Astrocyte of the cerebellum (primary cell): ENCODE data around the gene SERPINA3.

Experiments
- DNase-seq: peaks from one replicate; pipeline ENCODE4 v3.0.0-alpha.2; 2011; ENCODE audit warnings: low read depth
- H3K4me3 ChIP-seq: 2 replicates; pipeline ENCODE4 v1.5.1; 2011; ENCODE audit warnings: mild to moderate bottlenecking, low read depth, low read length, moderate library complexity
- in situ Hi-C: cut with HindIII; loops from 2 replicates; pipeline ENCODE4 v1.10.0; 2017; ENCODE audit warnings: low sequenced_read_pairs
- TF ChIP-seq, protein P1 (sequence below): IDR thresholded peaks from 2 replicates; pipeline ENCODE4 v1.5.1; 2012; ENCODE audit warnings: low read length, low read depth, moderate library complexity, mild to moderate bottlenecking; ENCODE audit errors: missing control alignments

SERPINA3 gene

DNA sequence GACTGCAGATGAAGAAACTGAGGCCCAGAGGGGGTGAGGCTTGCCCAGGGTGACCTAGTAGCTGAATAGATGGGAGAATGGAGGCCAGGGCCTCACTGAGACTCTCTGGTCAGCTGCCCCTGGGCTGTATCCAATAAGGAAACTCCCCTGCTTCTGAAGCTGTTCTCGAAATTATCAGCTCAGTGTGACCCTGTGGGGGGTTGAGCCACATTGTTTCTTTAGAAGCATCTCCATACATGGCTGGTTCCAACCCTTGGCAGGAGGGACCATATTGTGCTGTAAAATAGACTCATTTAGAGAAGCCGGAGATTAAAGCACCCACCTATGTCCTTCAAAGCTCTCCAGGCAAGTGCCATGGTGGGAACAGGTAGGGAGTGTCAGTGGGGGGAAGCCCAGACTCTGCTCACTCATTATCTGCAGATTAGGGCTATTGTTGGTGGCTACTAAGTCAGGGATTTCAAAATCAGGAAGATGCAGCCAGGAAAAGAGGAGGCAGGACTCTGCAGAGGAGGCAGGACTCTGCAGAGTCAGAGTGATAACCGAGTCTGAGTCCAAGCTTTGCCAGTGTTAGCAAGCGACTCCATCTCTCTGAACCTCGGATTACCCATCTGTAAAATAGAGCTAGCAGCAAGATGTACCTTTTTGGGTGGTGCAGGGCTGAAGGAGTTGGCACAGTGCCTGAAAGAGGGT is 27.5 kb upstream of the SERPINA3 start:
- no peak overlapping the region for H3K4me3 ChIP-seq
- no peak for DNase-seq
- in situ Hi-C loops, result no loop called here
- TF ChIP-seq, protein P1, sequence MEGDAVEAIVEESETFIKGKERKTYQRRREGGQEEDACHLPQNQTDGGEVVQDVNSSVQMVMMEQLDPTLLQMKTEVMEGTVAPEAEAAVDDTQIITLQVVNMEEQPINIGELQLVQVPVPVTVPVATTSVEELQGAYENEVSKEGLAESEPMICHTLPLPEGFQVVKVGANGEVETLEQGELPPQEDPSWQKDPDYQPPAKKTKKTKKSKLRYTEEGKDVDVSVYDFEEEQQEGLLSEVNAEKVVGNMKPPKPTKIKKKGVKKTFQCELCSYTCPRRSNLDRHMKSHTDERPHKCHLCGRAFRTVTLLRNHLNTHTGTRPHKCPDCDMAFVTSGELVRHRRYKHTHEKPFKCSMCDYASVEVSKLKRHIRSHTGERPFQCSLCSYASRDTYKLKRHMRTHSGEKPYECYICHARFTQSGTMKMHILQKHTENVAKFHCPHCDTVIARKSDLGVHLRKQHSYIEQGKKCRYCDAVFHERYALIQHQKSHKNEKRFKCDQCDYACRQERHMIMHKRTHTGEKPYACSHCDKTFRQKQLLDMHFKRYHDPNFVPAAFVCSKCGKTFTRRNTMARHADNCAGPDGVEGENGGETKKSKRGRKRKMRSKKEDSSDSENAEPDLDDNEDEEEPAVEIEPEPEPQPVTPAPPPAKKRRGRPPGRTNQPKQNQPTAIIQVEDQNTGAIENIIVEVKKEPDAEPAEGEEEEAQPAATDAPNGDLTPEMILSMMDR, result no peak

DNA sequence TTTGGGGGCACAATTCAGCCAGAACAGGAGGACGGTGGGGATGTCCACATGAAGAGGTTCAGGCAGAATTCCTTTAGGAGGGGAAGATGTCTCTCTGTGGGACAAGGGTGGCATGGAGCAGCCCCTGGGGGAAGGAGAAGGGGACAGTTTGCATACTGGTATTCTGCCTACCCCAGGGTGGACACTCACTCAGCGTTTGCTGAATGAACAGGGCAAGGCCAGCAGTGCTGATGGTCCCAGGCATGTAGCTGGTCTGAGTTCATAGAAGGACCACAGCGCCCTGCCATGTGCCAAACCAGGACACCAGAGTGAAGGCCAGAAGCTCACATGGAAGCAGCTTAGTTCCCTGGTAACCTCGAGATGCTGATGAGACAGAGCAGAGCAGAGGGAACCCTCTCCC is 25.6 kb upstream of the SERPINA3 start:
- H3K4me3 ChIP-seq, result no peak overlapping the region
- TF ChIP-seq, protein P1, result no peak
- in situ Hi-C loops, result no loop called here
- no peak for DNase-seq

DNA sequence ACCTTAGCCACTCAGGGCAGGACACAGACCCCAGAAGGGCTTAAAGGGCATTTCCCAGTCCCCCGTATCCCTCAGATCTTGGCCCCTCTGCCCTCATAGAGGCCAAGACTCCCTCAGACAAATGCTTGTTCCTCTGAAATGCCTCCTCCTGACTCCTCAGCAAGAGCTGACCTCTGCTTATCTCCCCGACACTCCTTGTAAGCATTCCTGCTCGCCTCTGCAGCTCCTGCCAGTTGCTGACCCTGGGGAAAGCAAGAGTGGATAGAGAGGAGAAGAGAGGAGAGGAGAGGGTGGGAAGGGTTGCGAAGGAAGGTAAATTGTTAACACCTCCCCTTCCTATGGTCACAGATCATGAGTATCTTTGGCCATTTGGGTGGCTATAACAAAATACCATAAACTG is 23.9 kb upstream of the SERPINA3 start:
- in situ Hi-C loops, result no loop called here
- H3K4me3 ChIP-seq, result no peak overlapping the region
- DNase-seq, result no peak
- TF ChIP-seq, protein P1, result no peak

DNA sequence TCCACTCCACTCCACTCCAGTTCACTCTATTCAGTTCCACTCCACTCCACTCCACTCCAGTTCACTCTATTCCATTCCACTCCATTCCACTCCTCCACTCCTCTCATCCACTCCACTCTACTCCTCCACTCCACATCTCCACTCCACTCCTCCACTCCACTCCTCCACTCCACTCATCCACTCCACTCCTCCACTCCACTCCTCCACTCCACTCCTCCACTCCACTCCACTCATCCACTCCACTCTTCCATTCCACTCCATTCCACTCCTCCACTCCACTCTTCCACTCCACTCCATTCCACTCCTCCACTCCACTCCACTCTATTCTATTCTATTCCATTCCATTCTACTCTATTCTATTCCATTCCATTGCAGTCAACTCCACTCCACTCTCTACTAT is 21.1 kb upstream of the SERPINA3 start:
- in situ Hi-C loops, result no loop called here
- no peak overlapping the region for H3K4me3 ChIP-seq
- no peak for DNase-seq
- TF ChIP-seq, protein P1, result no peak

DNA sequence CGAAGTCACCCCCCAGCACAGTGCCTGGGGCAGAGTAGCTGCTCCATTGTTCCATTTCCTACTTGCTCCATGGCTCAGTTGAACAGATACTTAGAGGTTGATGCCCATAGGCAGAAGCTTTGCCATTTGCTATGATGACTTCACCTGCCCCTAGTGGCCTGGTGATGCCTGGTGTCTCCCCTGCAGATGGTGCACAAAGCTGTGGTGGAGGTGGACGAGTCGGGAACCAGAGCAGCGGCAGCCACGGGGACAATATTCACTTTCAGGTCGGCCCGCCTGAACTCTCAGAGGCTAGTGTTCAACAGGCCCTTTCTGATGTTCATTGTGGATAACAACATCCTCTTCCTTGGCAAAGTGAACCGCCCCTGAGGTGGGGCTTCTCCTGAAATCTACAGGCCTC is 20.3 kb upstream of the SERPINA3 start:
- TF ChIP-seq, protein P1, result no peak
- in situ Hi-C loops, result no loop called here
- no peak for DNase-seq
- no peak overlapping the region for H3K4me3 ChIP-seq

DNA sequence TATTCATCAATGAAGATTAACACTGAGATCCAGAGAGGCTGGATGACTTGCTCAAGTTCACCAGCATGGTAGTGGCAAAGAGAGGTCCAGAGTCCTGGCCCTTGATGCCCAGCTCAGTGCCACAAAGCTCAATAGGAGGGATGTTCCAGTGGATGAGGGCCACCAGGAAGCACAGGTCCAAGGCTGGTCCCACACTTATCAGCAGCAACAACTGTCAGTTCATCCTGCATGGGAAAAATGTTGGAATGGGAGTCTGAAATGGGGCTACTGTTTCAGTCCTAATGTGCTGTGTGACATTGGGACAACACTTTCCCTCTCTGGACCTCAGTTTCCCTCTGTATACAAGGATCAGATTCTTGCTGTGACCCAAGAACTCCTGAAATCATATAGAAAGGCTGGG is 19.7 kb upstream of the SERPINA3 start:
- DNase-seq, result no peak
- TF ChIP-seq, protein P1, result no peak
- no peak overlapping the region for H3K4me3 ChIP-seq
- in situ Hi-C loops, result no loop called here
